ENCODE measurements around the gene SLC10A3. TPM values are rescaled to one million over a fixed set of nuclear protein-coding genes. Genes with fewer than 3 reads are reported as not detected.
A peak's percentile ranks its signal among the peaks of the same experiment; 100 is the strongest.

The SLC10A3 gene
- polyA plus RNA-seq, 12 donors: 9.6 to 20.6 (median 11.8) TPM; not detected in 1

DNA sequence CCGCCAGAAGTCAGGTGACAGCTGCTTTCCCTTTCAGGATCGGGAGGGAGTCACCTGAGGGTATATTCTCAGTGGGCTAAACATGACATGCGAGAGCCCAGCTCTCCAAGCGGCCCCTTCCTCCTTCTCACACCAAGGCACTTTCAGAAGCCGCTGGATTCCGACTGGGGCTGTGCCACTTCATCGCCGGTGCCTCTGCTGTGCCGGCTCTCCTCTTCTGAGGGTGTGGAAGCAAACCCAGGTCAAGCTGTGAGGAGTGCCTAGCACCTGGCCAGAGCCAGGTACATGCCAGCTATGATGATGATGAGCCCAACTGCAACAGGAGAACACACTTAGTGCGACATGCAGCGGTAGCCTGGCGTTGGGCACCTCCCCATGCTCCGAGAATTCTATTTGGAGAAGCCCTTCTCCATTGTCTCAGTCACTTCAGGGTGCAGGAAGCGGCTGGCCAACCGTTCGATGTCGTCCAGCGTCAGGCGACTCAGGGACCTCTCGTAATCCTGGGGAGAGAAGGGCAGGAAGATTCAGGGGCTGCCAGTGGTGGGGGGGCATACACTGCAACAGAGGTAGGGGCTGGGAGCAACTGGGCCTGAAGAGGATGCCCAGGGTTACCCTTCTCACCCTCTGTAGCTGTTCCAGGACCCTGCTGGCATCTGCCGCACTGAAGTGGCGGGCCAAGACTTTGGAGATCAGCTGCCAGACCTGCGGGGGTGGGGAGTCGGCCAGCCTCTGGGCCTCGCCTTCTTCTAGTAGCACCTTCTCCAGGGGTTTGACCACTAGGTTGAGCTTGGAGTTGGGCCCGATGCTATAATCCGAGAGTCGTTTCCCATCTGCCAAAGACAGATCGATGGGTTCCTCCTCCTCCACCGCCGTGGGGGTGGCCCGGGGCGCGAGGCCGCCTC lies 5.0 kb downstream of the SLC10A3 start:
- DNase-seq: no peak

DNA sequence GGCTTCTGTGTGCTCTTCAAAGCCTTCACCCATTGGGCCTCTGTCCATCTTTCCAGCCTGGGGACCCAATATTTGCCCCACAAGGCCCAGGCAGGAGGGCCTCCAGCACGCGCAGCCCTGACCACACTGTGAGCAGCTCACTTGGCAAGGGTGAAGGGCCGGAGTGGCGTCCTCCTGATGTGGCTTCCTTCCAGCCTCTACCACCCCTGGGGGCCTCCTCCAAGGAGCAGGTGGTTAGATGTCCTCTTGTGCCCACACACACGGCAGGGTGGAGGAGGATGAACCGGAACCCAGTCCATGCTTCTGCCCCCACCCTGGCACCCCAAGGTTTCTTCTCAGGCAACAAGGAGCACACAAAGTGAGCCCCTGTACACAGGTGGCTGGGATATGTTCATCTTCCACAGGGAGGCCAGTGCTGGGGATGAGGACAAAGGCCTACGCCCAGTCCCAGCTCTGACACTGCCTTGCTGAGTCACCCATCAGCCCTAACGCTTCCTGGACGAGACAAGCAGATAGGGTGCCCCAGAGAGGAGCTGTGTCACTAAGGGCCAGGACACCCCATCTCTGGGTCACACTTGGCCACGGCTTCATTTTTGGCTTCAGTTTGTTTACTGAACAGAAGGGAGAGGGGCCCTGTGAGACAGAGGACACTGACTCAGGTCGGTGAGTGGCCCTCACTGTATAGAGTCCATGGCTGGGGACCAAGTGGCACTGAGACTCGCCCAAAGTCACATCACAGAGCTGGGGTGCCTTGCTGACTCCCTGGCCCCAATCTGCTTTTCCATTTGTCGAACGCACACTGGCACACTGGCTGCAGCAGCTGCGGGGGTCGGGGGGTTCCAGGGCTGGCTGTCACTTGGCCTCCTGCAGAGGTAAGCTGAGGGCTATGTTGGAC lies 5.9 kb downstream of the SLC10A3 start:
- DNase-seq: no peak

DNA sequence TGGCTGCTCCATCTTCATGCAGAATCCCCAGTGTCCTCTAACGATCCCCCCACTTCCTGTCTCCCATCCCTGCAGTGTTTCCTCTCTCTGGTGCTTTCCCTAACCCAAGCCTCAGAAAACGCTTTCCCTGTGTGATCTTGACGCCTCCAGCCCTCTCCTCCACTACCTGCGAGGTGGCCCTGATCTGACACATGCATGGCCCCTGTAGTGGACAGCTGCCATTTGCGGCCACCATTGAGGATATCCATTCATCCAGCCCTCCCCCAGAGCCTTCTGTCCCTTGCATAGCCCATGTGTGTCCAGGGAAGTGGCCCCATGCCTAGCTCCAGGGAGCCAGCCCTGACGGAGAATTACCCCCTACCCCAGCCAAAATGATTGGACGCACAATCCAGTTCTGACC lies 7.1 kb downstream of the SLC10A3 start:
- DNase-seq: no peak

DNA sequence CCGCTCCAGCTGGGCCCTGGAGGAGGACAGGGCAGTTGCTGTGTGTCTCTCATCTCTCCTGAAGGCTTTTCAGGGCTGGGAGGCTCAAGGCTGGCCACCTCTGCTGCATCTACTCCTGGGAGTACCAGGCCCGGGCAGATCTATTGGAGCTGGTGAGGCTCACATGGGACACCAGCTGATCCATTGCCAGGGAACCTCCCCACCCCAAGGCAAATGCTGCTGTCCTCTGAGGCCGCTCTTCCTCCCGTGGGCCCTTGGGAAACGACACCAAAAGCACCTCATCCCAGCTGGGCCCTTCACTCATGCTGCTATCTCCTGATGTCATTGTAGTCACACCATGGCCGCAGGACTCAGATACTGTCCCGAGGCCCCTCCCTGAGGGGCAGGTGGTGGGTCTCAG lies 7.6 kb downstream of the SLC10A3 start:
- DNase-seq: no peak

DNA sequence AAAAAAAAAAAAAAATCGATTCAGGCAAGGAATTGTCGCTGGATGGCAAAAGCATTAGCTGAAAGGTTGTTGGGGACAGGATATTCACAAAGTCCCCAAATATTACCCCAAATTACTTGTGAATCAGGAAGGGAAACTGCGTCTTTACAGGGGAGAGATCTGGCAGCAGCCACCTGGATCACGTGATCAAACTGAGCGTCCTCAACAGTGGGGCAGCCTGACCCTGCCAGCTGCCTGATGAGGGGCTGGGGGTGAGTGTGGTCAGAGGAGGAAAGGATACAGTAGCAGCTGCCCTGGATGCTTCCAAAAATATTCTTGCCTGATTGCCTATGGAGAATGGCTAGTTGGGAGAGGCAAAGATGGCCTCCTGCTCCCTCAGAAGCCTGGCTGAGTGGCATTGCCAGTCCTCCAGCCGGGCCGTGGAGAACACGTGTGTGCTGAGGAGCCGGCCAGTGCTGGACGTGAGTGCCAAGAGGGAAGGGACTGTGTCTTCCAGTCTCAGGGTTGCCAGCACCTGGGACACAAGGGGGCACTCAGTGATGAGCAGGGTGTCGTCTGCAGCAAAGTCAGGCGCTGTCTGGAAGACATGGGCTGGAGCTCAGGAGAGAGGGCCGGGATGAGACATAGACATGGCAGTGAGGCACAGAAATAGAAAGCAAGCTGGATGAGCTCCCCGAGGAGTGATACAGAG lies 8.4 kb downstream of the SLC10A3 start:
- DNase-seq: no peak

DNA sequence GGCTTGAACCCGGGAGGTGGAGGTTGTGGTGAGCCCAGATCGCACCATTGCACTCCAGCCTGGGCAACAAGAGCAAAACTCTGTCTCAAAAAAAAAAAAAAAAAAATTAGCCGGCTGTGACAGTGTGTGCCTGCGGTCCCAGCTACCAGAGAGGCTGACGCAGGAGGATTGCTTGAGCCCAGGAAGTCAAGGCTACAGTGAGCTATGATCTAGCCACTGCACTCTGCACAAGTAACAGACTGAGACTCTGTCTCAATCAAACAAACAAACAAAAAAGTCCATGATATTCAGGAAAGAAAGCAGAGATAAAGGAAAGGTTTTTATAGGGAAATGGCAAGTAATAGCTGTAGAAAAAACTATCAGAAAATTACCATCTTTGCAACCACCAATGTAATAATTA lies 9.2 kb downstream of the SLC10A3 start:
- DNase-seq: no peak

DNA sequence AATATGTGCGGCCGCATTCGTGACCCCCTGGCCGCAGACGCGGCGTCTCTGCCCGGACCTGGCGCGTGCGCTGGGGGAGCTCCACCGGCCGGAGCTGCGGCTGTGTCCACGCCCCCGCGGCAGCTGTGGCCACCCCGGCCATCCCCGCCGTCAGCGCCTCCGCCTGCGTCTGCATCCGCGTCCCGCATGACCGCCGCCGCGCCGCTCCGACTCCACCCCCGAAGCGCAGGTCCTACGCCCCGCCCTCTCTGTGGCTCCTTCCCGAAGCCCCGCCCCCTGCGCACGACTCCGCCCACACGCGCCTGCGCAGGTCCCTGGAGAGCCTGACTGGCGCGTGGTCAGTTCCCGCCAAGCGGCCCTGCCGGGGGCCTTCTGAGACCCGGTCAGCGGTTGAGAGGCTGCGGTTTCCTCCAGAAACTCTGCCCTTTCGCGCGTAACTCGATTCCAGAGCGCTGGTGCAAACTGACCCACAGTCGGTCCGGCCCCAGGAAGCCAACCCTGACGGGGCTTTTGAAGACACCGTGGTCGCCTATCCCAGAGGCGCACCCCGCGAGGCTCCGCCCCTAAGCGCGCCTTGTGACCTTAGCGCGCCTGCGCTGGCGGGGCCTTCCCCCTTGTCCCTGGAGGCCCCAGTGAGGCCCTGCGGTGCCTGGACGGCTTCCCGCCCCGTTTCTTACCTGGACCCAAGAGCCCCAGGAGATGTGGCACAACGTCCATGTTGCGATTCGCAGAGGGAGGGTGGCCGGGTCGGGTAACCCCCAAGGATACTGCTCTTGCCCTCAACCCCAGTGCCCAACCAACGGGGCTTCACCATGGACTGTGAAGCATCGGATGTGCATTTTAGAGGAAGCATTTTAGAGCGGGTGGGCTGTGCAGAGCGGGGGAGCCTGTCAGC lies 11.5 kb downstream of the SLC10A3 start, which contains the start of gene LAGE3:
Gene LAGE3, minus strand, starts transcription at position 554 of the 895 bp plus-strand sequence. Its CDS starts 366 bp downstream, at position 188.
- DNase-seq: peak; percentile 88

DNA sequence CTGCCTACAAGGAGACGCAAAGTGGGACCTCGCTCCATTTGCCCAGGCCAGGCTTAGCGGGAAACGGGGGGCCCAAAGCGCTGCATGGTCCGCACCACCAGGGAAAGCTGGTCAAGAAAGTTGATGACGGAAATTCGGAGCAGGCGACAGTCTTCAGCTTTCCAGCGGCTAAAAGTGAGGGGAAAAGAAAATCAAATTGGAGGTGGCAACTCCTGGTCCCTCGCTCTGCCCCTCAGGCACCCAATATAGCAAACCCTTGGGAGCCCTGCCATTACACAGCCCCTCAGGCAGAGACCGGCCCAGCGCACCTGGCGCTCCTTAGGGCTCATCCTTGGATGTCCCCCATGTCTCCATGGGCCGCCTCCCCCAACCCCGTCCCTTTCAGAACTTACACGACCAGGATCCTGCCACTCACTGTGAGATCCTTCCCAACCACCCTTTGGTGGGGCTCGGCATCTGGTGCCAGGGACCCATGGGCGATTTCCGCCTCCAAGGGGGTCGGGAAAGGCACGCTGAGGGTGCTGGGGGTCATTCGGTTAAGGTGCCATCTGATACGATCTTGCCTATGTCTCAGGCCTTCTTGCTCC lies 12.4 kb downstream of the SLC10A3 start:
- DNase-seq: no peak

DNA sequence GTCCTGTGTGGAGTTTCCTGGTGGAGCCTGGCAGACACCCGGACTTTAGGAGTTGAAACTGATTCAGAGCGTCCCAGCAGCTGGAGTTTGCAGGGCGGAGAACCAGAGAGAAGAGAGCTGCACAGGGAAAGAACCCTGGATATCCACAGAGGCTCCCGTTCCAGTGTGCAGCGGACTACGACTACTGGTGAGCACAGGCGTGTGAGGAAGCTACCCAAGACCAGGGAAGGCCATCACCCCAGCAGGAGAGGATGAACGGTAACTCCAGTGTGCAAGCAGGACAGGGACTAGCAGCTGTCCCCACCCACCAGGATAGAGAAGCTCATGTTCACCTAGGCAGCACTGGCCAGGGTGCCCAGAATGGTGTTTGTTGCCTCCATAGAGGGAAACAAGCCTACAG lies 13.6 kb downstream of the SLC10A3 start:
- no peak for DNase-seq

DNA sequence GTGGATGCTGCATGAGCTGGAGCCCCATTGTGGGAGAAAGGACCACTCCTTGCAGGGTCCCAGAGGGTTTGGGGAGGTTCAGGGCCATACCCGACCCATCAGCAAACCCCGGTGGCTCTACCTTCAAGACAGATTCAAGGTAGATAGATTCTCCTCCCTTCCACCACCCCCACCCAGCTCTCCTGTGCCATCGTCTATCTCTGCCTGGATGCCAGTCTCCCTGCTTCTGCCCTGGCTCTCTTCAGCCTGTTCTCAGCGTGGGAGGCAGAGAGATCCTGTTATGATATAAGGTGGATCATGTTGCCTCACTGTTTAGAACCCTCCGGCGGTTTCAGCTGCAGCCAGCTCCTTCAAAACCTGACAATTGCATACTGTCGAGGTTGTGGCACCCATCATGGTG lies 16.7 kb downstream of the SLC10A3 start:
- no peak for DNase-seq

DNA sequence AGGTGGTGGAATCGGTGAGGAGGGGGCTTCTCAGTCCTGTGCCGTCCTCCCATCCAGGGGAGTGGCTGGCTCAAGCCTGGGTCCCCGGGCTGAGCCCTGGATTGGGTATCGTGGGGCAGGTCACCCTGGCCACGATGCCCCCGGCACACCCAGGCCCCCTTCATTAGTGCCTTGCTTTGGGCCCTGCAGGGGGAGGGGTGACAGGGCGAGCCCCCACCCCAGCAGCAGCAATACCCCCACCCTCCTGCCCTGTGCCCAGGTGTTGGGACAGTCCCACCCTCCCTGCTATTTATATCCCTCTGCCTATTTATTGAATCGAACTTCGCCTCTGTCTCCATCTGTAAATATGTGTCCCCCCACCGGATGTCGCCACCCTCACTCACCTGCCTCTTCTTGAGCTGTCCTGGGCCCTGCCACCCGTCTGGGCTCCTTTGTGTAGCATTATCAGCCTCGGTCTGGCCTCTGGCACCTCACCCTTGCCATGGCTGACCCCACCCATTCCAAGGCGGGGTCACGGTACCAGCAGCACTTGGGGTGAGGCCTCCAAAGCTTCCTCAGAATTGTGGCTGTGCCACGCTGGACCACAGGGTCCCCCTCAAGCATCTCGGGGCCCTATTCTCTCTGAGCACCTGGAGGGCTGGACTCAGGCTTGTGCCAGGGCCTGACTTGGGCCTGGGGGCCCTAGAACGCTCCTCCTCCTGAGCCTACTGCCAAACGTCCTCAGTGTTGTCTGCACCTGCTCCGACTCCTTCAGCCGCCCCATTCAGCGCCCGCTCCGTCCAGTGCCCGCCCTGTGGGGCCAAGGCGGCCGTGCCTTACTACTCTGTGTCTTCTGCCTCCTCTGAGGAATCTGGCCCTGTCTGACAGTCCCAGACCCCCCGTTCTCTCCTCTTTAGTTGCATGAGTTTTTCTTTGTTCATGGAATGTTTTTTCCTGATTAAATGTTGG lies 17.5 kb downstream of the SLC10A3 start:
- no peak for DNase-seq

DNA sequence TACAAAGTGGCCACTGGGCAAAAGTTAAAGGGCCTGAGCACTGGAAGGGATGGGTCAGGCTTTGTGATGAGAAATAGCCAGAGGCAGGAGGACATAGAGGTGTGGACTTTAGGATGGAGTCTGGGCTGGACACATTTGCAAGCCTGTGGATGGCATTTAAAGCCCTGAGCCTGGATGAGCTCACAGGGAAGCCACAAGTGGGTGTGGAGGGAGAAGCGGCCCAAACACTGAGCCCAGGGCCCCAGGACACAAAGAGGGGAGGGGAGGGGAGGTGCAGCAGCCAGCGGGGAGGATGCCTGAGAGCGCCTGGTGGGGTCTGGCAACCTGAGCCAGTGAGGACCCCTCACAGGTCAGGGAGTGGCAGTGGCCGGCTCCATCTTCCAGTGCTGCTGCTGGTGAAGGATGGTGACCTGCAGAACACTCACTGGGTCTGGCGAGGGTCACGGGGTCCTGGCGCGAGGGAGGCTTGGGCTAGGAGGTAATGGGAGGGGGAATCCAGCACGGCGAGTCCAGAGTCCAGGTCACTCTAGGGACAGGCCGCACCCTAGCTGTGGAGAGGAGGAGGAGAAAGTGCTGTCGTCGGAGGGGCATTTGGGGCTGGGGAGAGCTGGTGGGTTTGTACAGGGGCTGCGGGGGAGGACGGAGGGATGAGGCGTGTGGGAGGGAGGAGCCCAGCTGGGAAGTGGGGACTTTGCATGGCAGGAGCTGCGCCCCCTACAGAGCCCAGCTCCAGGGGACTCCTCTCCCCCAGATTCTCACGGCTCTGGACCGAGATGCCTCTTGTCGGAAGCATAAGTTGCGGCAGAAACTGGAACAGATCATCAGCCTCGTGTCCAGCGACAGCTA lies 18.4 kb downstream of the SLC10A3 start:
- DNase-seq: no peak

DNA sequence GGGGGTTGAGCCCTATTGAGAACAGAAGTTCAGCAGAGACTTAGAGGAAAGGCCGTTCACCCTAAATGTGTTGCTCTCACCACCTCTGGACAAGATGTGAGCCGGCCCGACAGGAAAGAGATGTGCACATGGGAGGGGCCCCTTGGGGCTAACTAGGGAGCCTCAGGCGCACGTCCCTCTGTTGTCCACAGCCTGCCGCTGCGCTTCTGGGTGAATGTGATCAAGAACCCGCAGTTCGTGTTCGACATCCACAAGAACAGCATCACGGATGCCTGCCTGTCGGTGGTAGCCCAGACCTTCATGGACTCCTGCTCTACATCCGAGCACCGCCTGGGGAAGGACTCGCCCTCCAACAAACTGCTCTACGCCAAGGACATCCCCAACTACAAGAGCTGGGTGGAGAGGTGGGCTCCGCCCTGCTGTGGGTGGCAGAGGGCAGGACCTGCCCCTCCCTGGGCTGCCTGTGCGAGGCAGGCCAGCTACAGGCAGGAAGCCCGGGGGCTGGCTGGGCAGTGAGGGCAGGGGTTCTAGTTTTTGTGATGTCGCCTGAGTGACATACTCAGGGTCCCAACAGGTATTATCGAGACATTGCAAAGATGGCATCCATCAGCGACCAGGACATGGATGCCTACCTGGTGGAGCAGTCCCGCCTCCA lies 19.4 kb downstream of the SLC10A3 start:
- DNase-seq: no peak

DNA sequence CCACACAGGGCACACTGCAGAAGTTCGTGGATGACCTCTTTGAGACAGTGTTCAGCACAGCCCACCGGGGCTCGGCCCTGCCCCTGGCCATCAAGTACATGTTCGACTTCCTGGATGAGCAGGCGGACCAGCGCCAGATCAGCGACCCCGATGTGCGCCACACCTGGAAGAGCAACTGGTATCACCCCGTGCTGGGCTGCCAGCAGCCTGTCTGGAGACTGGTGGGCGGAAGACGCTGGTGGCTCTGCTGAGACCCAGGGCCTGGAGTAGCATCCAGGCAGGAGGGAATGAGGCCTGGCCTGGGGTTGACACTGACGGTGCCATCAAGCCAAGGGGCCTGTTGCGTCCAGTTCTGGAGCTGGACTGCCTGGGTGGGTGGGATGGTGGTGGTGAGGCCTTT lies 20.0 kb downstream of the SLC10A3 start:
- no peak for DNase-seq

DNA sequence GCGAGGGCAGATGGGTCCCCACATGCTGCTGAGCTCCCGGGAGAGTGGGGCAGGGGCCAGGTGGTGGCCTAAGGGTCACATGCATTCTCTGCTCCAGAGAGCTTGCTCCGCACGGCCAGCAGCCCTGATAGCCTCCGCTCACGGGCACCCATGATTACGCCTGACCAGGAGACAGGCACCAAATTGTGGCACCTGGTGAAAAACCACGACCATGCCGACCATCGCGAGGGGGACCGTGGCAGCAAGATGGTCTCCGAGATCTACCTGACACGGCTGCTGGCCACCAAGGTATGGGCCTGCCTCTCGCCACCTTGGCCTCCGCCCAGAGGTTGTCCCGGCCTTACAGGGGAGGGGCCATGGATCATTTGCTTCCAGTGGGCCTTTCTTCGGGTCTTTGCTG lies 20.5 kb downstream of the SLC10A3 start:
- DNase-seq: no peak

DNA sequence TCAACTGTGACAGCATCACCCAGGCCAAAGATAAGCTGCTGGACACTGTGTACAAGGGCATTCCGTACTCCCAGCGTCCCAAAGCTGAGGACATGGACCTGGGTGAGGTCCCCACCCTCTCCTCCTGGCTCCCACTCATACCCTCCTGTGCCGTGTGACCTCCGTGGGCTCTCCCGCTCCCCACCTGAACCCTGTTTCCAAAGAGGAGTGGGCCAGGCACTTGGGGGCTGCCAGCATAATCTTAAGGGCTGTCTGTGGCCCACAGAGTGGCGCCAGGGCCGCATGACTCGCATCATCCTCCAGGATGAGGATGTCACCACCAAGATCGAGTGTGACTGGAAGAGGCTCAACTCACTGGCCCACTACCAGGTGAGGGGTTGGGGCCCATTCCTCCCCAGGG lies 21.3 kb downstream of the SLC10A3 start:
- DNase-seq: no peak

DNA sequence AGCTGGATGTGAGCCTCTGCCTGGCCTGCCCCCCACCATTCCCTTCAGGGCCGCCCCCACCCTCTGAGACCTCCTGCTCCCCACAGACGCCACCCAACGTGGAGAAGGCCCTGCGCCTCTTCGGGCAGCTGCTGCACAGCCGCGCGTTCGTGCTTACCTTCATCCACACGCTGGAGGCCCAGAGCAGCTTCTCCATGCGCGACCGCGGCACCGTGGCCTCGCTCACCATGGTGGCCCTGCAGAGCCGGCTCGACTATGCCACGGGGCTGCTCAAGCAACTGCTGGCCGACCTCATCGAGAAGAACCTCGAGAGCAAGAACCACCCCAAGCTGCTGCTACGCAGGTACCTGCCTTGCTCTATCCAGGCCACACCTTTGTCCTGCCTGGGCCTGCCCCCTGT lies 22.2 kb downstream of the SLC10A3 start:
- DNase-seq: no peak

DNA sequence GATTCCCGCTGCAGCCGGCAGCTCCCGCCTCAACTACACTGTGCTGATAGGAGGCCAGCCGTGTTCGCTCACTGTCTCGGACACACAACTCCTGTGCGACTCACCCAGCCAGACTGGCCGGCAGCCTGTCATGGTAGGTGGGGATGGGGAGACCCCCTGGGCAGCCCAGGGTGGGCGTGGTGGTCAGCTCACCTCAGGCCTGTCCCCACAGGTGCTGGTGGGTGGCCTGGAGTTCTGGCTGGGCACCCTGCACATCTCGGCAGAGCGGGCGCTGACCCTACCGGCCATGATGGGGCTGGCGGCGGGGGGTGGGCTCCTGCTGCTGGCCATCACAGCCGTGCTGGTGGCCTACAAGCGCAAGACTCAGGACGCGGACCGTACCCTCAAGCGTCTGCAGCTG lies 22.9 kb downstream of the SLC10A3 start:
- no peak for DNase-seq
